Kidney (tissue), 22 donors: ENCODE measurements around the gene SPINK7. TPM values are rescaled to one million over a fixed set of nuclear protein-coding genes. Genes with fewer than 3 reads are reported as not detected.
"Not testable (repeated sequence)": the region's sequence is repeated elsewhere in the genome, so short reads cannot be mapped to it uniquely, and the experiment has no call there.

Source experiments
- DNase-seq, 5 donors: peaks; one replicate each; pipeline ENCODE4 v3.0.0-alpha.2; 2013 to 2020
- FAIRE-seq: peaks from 2 replicates; lab custom pipeline; 2012; peaks lifted over from hg19 to GRCh38; lab: Jason Lieb, UNC
- H3K27ac ChIP-seq, 2 donors: one replicate each; pipeline ENCODE4 v1.7.0; 2013; ENCODE audit warnings: low read depth in 2 of 2, low read length in 2 of 2, inconsistent platforms in 1 of 2
- H3K27me3 ChIP-seq: one replicate; pipeline ENCODE4 v1.7.1; 2013; ENCODE audit warnings: low read length, inconsistent platforms; ENCODE audit not compliant: control insufficient read depth, insufficient read depth
- H3K36me3 ChIP-seq, 3 donors: one replicate each; pipeline versions ENCODE4 v1.7.0 to v1.7.1; 2013; ENCODE audit warnings: low read length in 3 of 3, control low read depth in 1 of 3, inconsistent platforms in 1 of 3; ENCODE audit not compliant: insufficient read depth in 3 of 3, control insufficient read depth in 2 of 3
- H3K4me1 ChIP-seq, 3 donors: one replicate each; pipeline versions ENCODE4 v1.7.0 to v1.7.1; 2013; ENCODE audit warnings: low read length in 3 of 3, inconsistent platforms in 1 of 3, low read depth in 1 of 3; ENCODE audit not compliant: control insufficient read depth in 2 of 3, insufficient read depth in 2 of 3
- H3K4me3 ChIP-seq, 3 donors: one replicate each; pipeline versions ENCODE4 v1.7.0 to v1.8.1; 2013; ENCODE audit warnings: low read length in 3 of 3, control low read depth in 1 of 3, inconsistent platforms in 1 of 3
- H3K9ac ChIP-seq, 3 donors: one replicate each; pipeline versions ENCODE4 v1.7.0 to v1.7.1; 2013; ENCODE audit warnings: low read length in 3 of 3, control low read depth in 1 of 3, inconsistent platforms in 1 of 3
- H3K9me3 ChIP-seq, 3 donors: one replicate each; pipeline versions ENCODE4 v1.7.0 to v1.7.1; 2013; ENCODE audit warnings: low read length in 3 of 3, control low read depth in 1 of 3, inconsistent platforms in 1 of 3; ENCODE audit not compliant: control insufficient read depth in 2 of 3, insufficient read depth in 1 of 3
- CTCF ChIP-seq: IDR thresholded peaks from 3 replicates; pipeline ENCODE4 v1.5.1; 2012; ENCODE audit warnings: mild to moderate bottlenecking, moderate library complexity, borderline replicate concordance; ENCODE audit not compliant: insufficient read depth; ENCODE audit errors: extremely low read depth
- intact Hi-C: fragments of 100-400 bp; cut with DNase I; formaldehyde crosslinking; loops from one replicate; pipeline ENCODE4 v1.11.1; 2022
- long read RNA-seq, 10 donors: library from polyadenylated mRNA in 1 of 10; unstranded in 1 of 10; transcript quantifications; one replicate each; pipeline ENCODE4 v2.0.0 and lab custom pipeline, GENCODE V29; 2021 to 2026
- polyA plus RNA-seq: library from polyadenylated mRNA; stranded (reverse); fragments of 350-450 nt; fragmentation: Illumina TruSeq; extraction: RNeasy Lipid Tissue Mini Kit (QIAGEN cat#74804); gene quantifications from one replicate; pipeline ENCODE4 v1.2.3, GENCODE V29; 2014; ENCODE audit warnings: low read depth, low replicate concordance; ENCODE audit not compliant: insufficient read depth
- total RNA-seq: library from RNA; stranded (reverse); fragmentation: NEBNext Ultra II Directional; extraction: Animal tissue kit (Norgen Biotek cat#: 25700); gene quantifications from one replicate; pipeline ENCODE4 v1.2.1, GENCODE V29; 2021
- donor health status: control.
- donor health status: control.
- donor health status: control.
- donor health status: control.
- donor health status: control.
- donor health status: DM: yes; HTN: yes; CAD: no.
- donor health status: Normal renal cell carcinoma (clear cell type).

Gene SPINK7
- total RNA-seq (not detected), polyA plus RNA-seq (1.8 TPM)
- long read RNA-seq, donor 1, result 0 reads
- long read RNA-seq, donor 2, result 0 reads
- long read RNA-seq, donor 3, result 0 reads
- long read RNA-seq, donor 4, result 0 reads
- long read RNA-seq, donor 5, result 0 reads
- long read RNA-seq, donor 6, result 0 reads
- long read RNA-seq, donor 7, result 0 reads
- long read RNA-seq, donor 8, result 0 reads
- long read RNA-seq, donor 9, result 0 reads
- long read RNA-seq, donor 10, result 0 reads

GRCh38 chr5:148312153-148312552 is at the start of gene SPINK7:
Gene SPINK7, plus strand, starts transcription at chr5:148312423. Its CDS starts 61 bp downstream, at chr5:148312484.
- intact Hi-C loops, result no loop called here
- Histone ChIP-seq H3K27me3 (no peaks in the 10 kb centered on the region), H3K9me3 (peaks cover 0 to 4% (median 0%) of the 10 kb centered on the region in 3 donors), H3K27ac (no peak within 1 kb of the TSS), H3K9ac (no peak within 1 kb of the TSS), H3K36me3 (no peaks in the 10 kb centered on the region), H3K4me3 (no peak within 1 kb of the TSS), H3K4me1 (no peaks in the 10 kb centered on the region)
- TF ChIP-seq CTCF, result no peak
- FAIRE-seq (no peak), DNase-seq (no peak)

GRCh38 chr5:148267962-148268361 is 44.3 kb upstream of the SPINK7 start:
- no peak overlapping the region for H3K4me3 ChIP-seq
- no peaks in the 10 kb centered on the region for H3K9me3 ChIP-seq
- FAIRE-seq, result no peak
- no peaks in the 10 kb centered on the region for H3K4me1 ChIP-seq
- intact Hi-C loops, result no loop called here
- TF ChIP-seq CTCF, result no peak
- no peak overlapping the region for H3K9ac ChIP-seq
- no peaks in the 10 kb centered on the region for H3K36me3 ChIP-seq
- DNase-seq, result peak in 1 of 5 donors; percentile 2
- H3K27me3 ChIP-seq, result no peaks in the 10 kb centered on the region
- no peak overlapping the region for H3K27ac ChIP-seq

- no peak within 1 kb of the TSS for H3K9ac ChIP-seq
- H3K4me1 ChIP-seq, result no peaks in the 10 kb centered on the region
- no peak within 1 kb of the TSS for H3K4me3 ChIP-seq
- no peaks in the 10 kb centered on the region for H3K9me3 ChIP-seq
- no peak for TF ChIP-seq CTCF
- DNase-seq (no peak), FAIRE-seq (no peak)
- H3K27ac ChIP-seq, result no peak within 1 kb of the TSS
- intact Hi-C loops, result no loop called here
- H3K27me3 ChIP-seq, result no peaks in the 10 kb centered on the region
- no peaks in the 10 kb centered on the region for H3K36me3 ChIP-seq
These were observed 43.7 kb upstream of the SPINK7 start, which contains the start of gene SPINK13 for GRCh38 chr5:148268566-148268965. Gene SPINK13, plus strand, starts transcription at chr5:148268794. Its CDS starts 1,279 bp downstream, at chr5:148270073.

- H3K27me3 ChIP-seq, H3K9me3 ChIP-seq, intact Hi-C loops, H3K9ac ChIP-seq, H3K4me1 ChIP-seq, H3K27ac ChIP-seq, H3K36me3 ChIP-seq, FAIRE-seq, H3K4me3 ChIP-seq, DNase-seq: not testable (repeated sequence)
These were observed 37.1 kb upstream of the SPINK7 start for GRCh38 chr5:148275129-148275528.

GRCh38 chr5:148280893-148281292 is 31.3 kb upstream of the SPINK7 start:
- H3K27me3 ChIP-seq, FAIRE-seq, H3K36me3 ChIP-seq, H3K9me3 ChIP-seq, H3K4me3 ChIP-seq, H3K4me1 ChIP-seq, H3K9ac ChIP-seq, H3K27ac ChIP-seq, DNase-seq, intact Hi-C loops: not testable (repeated sequence)

- FAIRE-seq, H3K27me3 ChIP-seq, H3K27ac ChIP-seq, DNase-seq, H3K36me3 ChIP-seq, H3K9me3 ChIP-seq, intact Hi-C loops, H3K9ac ChIP-seq, H3K4me3 ChIP-seq, H3K4me1 ChIP-seq: not testable (repeated sequence)
These were observed 30.9 kb upstream of the SPINK7 start for GRCh38 chr5:148281336-148281735.
